ENCODE results near the gene PHLDB1.

The PHLDB1 gene

GRCh38 chr11:118635642-118636041 lies 28.2 kb downstream of the PHLDB1 start:
- peak in 2 of 10 donors; percentile 35 to 55 for DNase-seq

GRCh38 chr11:118636569-118637290 lies 29.3 kb downstream of the PHLDB1 start:
- peak in 2 of 10 donors; percentile 12 to 34 for DNase-seq
- intact Hi-C loops (cut with DNase I), result no loop called here

More at GRCh38 chr11:118635642-118636041, 28.2 kb downstream of the PHLDB1 start:
- intact Hi-C loops (cut with DNase I), result no loop called here

GRCh38 chr11:118638726-118639125 lies 31.3 kb downstream of the PHLDB1 start:
- peak in 1 of 10 donors; percentile 76 for DNase-seq
- intact Hi-C loops (cut with DNase I), result no loop called here

DNA sequence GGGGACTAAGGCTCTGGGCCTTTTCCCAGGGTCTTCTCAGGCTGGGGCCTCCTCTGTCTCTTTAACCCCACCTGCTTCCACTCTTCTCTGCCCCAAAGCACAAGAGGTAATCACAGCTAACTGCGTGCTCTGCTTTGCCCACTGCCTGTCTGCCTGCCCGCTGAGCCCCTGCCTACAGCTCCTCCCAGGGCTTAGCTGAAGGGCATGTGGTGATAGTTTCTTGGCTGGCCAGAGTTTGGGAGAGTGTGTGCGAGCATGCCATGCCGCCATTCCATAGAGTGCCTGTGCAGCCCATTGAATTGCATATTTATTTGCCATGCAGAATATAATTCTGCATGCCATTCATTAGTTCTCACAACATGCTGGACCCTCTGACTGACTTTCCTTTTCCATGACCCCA lies 32.5 kb downstream of the PHLDB1 start:
- intact Hi-C loops (cut with DNase I), result no loop called here
- DNase-seq, result peak in 1 of 10 donors; percentile 68

GRCh38 chr11:118640332-118641154 lies 33.1 kb downstream of the PHLDB1 start:
- DNase-seq, result peak in 2 of 10 donors; percentile 40 to 55
- intact Hi-C loops (cut with DNase I), result no loop called here

- intact Hi-C loops (cut with DNase I), result no loop called here
Measured at GRCh38 chr11:118641397-118642019, 34.1 kb downstream of the PHLDB1 start.

GRCh38 chr11:118643142-118643994 lies 36.0 kb downstream of the PHLDB1 start:
- intact Hi-C loops (cut with DNase I), result no loop called here
- DNase-seq, result peak in 2 of 10 donors; percentile 29 to 65

More at GRCh38 chr11:118641397-118642019, 34.1 kb downstream of the PHLDB1 start:
- DNase-seq, result peak in 2 of 10 donors; percentile 66 to 74

DNA sequence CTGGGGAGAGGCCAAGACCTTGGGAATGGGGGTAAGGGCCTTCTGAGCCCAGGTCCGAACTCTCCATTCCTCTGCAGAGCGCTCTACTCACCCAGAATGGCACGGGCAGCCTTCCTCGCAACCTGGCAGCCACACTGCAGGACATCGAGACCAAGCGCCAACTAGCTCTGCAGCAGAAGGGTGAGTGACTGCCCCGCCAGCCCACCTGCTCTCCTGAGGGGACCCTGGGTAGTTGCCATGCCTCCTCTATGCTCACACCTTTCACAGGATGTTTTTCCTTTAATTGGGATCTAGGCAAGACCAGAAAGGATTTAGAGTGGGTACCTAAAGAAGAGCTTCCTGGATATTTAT lies 36.6 kb downstream of the PHLDB1 start:
- intact Hi-C loops (cut with DNase I), result no loop called here
- DNase-seq, result peak in 1 of 10 donors; percentile 65

DNA sequence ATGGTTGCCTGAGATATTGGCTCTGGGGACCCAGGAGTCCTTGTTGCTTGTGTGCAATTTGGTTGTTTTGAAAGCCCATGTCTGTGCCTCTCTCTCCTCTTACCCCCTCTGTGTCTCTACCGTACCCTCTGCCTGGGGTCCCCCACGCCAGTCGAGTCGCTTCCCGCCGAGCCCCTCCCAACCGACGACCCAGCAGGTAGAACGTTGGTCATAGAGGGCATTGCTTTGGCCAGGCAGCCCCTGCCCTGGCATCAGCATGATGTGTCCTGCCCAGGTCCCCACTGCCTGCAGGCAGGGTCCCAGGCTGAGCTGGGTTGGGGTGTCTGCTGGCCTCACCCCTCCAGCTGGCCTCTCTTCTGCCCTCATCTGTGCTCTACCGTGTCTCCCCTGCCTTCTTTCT lies 37.1 kb downstream of the PHLDB1 start:
- intact Hi-C loops (cut with DNase I), result no loop called here
- DNase-seq, result peak in 3 of 10 donors; percentile 33 to 48 (median 42)

DNA sequence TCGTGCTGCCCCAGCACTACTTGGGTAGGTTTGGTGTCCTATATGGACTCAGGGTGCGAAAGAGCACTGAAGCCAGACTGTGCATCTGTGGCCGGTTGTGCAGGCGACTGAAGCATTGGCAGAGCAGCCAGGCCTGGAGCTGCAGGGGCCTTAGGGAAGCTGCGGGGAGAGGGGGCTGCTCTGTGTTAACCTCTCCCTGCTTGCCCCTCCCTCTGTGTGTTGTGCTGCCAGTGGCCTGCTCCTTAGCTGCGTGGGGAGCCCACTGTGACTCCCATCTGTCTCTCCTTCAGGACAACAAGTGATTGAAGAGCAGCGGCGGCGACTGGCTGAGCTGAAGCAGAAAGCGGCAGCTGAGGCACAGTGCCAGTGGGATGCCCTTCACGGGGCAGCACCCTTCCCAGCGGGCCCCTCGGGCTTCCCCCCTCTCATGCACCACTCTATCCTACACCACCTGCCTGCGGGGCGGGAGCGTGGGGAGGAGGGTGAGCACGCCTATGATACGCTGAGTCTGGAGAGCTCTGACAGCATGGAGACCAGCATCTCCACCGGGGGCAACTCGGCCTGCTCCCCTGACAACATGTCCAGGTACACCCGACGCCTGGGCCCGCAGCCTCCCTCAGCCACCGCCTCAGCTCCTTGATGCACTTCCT lies 37.8 kb downstream of the PHLDB1 start:
- intact Hi-C loops (cut with DNase I), result no loop called here

DNA sequence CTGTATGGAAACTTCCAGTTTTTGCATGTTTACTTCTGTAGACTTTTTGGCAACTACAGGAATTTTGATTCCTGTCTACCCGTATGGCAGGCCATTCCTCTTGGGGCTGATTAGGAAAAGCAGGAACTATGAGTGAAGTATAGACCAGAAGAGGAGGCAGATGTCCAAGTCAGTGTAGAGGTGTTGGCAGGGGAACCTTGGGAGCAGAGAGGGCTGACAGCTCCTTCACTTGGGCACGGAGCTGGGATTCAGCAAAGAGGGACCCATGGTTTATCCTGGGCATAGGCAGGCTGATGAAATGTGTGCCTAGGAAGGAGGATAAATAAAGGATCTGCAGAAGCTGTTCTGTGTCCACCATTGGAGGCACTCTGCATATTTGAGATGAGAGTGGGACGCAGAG lies 39.0 kb downstream of the PHLDB1 start:
- intact Hi-C loops (cut with DNase I), result no loop called here
- peak in 1 of 10 donors; percentile 2 for DNase-seq

More for the DNA sequence above, 37.8 kb downstream of the PHLDB1 start:
- peak in 3 of 10 donors; percentile 47 to 79 (median 67) for DNase-seq

DNA sequence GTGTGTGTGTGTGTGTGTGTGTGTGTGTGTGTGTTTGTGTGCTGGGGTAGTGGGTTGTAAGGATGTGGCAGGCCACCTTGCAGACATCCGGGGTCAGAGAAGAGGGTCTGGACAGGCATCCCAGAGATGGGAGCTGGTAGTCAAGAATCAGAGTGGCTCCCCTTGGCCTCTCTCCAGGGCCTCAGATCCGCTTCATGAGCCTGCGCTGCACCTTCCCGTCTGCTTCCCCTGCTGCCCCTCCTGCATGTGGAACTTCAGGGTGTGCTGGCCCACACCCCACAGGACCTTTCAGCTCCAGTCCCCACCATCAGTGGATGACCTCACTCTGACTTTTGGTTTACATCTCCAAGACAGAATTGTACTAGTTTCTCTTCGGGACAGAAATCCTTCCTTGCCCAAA lies 40.9 kb downstream of the PHLDB1 start:
- intact Hi-C loops (cut with DNase I), result no loop called here
- peak in 2 of 10 donors; percentile 5 to 57 for DNase-seq

DNA sequence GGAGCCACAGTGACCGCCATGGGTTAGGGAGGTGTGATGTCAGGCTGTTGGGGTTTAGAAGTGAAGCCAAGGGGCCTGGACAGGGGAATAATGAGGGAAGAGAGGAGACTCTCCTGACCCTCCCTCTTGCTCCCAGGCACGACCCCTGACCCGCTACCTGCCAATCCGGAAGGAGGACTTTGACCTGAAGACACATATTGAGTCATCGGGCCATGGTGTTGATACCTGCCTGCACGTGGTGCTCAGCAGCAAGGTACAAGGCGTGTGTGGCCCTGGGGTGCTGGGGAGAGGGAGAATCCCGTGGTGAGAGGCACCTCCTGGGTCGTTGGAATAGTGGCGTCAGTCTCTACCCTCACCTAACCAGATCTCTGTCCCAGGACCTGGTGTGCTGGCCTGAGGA lies 42.5 kb downstream of the PHLDB1 start:
- peak in 1 of 10 donors; percentile 25 for DNase-seq
- intact Hi-C loops (cut with DNase I), result no loop called here

DNA sequence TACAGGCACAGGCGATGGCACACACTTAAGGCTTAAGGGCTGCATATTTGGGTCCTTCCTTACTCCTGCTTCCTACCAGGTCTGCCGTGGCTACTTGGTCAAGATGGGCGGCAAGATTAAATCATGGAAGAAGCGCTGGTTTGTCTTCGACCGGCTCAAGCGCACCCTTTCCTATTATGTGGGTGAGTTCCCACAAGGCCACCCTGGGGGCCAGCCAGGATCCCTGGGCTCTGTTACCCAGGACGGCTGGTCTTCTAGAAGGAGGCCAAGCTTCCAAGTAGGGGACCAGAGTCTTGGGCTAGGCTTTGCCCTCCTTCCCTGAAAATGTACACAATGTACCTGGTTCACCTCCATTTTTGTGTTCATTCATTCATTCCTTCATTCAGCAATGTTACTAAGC lies 43.0 kb downstream of the PHLDB1 start:
- intact Hi-C loops (cut with DNase I), result no loop called here
- peak in 1 of 10 donors; percentile 42 for DNase-seq

GRCh38 chr11:118651820-118652219 lies 44.4 kb downstream of the PHLDB1 start:
- intact Hi-C loops (cut with DNase I), result no loop called here
- DNase-seq, result peak in 1 of 10 donors; percentile 18

GRCh38 chr11:118652681-118653181 lies 45.3 kb downstream of the PHLDB1 start:
- intact Hi-C loops (cut with DNase I), result no loop called here
- DNase-seq, result peak in 6 of 10 donors; percentile 44 to 92 (median 64)

DNA sequence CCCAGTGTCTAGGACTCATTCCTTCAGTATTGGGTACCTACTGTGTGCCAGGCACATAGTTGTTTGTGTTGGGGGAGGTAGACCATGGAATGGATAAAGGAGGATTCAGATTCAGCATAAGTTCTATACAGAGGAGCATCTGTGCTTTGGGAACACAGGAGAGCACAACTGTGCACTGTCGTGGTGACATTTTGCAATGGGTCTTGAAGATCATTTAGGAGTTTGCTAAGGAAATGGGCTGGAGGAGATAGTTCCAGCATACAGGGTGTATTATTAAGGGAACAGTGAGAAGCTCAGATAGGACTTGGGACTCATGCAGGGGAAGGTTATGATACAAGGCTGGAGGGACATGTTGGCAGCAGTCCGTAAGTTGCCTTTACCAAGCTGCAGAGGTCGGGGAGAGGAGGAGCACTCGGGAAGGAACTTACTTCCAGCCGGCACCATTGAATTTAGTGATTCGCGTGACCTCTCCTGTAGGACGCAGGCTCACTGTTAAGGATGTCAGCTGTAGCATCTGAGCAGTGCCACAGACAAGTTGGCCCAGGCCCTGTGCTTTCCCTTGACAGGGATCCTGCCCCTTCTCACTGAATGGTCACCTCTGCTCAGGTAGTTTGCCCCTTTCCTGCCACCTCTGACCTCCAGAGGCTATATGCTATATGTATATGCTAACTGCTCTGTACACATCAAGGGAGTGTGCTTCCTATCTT lies 46.4 kb downstream of the PHLDB1 start:
- intact Hi-C loops (cut with DNase I), result no loop called here
- DNase-seq, result peak in 1 of 10 donors; percentile 7

DNA sequence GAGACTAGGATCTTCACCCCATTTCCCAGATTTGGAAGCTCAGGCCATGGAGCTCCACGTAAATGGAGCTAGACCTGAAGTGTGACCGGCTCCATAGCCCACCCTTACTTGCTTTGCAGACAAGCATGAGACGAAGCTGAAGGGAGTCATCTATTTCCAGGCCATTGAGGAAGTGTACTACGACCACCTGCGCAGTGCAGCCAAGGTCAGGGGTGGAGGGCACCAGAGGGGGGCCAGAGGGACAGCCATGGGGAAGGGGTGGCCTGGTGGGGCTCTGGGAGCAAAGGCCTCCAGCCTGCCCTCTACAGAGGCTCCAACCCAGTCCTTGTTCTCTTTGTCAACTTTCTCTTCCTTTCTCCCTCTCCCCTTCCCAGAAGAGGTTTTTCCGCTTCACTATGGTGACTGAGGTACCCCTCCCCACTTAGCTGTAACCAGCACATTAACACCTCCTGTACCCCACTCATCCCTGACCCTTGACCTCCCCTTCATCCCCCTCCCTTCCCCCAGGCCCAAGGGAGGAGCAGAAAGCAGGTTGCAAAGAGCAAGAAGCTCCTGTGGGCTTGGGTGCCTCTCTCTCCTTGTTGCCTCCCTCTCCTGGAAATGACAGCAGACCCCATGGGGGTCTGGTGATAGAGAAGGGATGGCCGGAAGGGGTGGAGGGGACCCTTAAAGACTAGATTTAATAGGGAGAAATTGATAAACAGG lies 48.2 kb downstream of the PHLDB1 start:
- peak in 1 of 10 donors; percentile 51 for DNase-seq
- intact Hi-C loops (cut with DNase I), result no loop called here

Measured in posterior cingulate gyrus (tissue), 11 donors.